ENCODE results near the gene CHD5.

The CHD5 gene

DNA sequence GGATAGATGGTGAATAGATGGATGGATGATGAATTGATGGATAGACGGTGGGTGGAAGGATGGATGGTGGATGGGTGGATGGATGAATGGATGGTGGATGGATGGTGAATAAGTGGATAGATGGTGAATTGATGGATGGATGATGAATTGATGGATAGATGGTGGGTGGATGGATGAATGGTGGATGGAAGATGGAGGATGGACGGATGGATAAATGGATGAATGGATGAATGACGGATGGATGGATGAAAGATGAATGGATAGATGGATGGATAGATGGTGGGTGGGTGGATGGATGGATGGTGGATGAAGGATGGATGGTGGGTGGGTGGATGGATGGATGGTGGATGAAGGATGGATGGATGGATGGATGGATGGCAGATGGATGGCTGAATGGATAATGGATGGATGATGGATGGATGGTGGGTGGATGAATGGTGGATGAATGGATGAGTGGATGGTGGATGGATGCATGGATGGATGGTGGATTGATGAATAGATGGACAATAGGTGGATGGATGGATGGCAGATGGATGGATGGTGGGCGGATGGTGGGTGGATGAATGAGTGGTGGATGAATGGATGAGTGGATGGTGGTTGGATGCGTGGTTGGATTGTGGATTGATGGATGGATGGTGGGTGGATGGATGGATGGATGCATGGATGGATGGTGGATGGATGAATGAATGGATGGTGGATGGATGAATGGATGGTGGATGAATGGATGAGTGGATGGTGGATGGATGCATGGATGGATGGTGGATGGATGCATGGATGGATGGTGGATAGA lies 5.3 kb downstream of the CHD5 start:
- no peak for DNase-seq (ENCODE audit: low read depth in 2 of 2)

- DNase-seq (ENCODE audit: low read depth in 2 of 2): no peak
Measured at GRCh38 chr1:6172549-6172948, 7.6 kb downstream of the CHD5 start.

DNA sequence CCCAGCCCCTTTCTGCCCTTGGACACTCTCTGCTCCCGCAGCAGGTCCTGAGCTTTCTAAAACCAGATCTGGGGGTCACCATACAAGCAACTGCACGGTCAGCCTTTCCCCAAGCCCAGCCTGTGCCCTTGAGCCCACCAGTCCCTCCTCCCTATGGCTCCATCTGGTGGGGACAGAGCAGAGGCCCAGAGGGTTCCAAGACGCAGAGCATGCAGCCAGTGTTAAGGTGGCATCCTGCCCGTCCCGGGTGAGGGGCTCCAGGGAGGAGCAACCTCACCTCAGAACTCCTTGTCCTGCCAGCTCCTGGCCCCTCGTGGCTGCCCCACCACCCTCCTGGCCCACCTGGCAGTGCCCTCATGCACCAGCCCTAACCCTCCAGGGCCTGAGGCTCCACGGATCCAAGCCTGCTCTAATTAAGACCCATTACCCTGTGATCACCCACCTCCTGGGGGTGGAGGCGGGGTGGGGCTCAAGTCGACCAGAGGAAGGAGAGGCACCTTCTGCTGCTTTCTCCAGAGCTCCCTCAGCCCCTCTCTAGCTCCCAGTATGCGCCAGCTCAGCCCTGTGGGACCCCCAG lies 8.5 kb downstream of the CHD5 start:
- DNase-seq (ENCODE audit: low read depth in 2 of 2): no peak

DNA sequence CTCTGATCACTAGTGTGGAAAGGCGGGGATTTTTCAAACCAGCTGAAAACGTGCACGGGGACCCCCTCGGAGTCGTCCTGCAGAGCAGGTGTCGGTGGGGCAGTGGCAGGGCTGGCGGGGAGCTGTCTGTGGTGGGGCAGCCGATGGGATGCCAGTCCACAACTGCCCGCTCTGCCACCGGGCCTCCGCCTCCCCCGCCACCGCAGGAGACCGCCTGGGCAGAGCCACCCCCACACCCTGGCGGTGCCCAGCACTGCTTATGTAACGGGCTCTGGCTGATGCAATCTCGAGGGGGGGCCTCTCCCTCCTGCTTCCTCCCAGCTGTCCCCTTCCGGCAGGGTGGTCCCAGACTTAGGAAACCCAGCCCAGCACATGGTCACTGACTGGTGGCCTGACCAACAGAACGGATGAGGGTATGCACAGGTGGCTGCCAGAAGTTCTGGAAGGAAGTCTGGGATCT lies 9.3 kb downstream of the CHD5 start:
- DNase-seq (ENCODE audit: low read depth in 2 of 2): no peak

- no peak for DNase-seq (ENCODE audit: low read depth in 2 of 2)
Measured at GRCh38 chr1:6170116-6170741, 9.9 kb downstream of the CHD5 start.

DNA sequence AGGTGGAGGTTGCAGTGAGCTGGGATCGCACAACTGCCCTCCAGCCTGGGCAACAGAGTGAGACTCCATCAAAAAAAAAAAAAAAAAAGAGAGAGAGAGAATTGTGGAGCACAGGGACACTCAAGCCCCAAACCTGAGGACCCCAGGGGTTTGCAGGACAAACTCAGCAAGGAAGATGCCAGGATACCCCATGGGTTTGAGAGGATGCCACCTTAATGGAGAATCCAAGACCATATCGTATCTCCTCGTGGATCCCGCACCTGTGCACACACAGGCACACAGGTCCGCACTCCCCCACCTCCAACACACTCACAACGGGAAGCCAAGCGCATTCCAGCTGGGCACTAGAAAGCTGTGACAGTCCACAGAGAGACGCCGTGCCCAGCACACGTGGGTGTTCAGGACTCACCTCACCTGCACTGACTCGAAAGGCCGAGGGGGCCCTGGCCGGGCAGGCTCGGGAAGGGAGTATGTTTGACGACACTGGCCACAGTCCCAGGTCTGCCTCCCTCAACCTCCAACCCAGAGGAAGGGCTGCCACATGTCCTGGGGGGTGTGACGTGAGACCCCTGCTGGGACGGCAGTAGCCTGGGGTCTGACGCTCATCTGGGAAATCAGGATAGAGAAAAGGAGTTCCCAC lies 11.1 kb downstream of the CHD5 start:
- DNase-seq (ENCODE audit: low read depth in 2 of 2): no peak

DNA sequence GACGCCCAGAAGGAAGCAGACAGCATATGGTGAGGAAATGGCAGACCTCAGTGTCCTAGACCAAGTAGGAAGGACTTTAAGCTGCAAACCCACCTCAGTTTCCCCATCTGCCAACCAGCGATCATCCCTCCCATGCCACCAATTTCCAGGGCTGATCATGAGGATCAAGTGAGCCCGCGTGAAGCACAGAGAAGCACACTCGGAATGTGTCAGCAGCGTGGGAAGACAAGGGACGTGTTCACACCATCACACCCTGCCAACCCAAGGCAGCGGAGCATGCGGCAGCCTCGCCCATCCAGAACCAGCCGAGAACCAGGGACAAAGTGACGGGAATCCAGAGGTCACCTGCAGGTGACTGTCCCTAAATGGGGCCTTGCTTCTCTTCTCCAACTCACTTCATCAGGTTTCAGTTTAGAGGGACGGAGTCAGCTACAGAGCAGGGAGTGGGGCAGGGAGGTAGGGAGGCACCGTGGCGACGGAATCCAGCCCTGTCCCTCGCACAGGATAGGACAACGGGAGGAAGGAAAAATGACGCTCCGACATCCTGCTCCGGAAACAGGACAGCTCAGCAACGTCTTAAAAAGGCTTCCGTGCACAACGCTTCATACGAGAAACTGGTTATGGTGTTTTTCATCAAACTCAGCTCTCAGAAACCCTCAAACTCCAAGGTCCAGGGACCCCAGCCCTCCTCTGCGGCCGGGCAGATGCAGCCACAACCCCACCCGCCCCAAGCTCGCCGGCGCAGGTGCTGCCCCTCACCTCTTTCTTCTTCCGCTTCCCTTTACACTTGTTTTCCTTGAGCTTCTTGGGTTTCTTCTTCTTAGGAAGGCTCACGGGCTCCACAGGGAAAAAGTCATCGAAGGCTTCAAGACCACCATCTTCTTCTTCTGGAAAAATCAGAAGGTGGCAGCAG lies 12.5 kb downstream of the CHD5 start:
- DNase-seq (ENCODE audit: low read depth in 2 of 2): no peak

DNA sequence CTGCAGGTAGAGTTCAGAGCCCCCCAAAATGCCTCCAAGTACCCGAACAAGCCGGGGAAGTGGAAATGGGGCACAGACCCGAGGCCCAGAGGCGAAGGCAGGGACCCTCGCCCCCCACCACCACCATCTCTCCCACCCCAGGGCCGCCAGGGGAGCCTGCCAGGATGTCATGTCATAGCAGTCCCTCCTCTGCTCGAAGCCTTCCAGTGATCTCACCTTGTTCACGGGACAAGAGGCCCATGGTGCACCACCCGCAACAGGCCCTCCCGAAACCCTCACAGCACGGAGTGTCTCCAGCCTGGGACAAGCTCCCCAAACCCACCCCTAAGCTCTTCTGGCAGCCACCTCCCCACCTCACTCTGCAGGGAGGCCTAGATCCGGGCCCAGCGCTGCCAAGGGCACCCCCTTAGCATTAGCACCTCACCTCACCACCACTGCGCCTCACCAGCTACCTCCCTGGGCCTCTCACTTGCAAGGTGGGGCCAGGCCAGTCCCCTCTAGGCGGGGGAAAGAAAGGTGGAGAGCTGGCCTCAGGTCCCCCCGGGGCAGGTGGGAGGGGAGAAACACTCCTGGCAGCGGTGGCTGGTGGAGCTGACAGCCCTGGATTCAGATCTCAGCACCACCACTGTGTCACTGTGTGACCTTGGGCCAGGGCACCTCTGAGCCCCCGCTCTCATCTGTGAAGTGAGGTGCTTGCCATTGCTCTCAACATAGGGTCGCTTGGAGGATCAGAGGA lies 13.3 kb downstream of the CHD5 start:
- DNase-seq (ENCODE audit: low read depth in 2 of 2): no peak

DNA sequence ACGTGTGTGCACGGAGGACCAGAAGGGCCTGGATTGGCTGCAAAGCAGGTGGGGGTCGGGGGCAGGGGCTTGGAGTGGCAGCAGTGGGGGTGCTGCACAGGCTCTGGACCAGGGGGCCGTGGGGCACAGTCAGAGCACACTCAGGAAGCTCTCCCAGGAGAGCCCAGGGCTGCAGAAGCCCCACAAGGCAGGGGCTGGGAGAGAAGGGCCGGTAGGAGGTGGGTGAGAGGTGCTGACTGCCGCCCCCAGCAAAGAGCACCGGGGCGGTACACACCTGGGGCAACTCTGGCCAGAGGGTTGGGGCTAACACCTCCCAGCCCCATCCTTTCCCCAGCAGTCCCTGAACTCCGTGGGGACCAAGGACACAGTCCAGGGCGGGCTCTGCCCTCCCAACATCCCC lies 13.9 kb downstream of the CHD5 start:
- DNase-seq (ENCODE audit: low read depth in 2 of 2): no peak

GRCh38 chr1:6165441-6165985 lies 14.6 kb downstream of the CHD5 start:
- no peak for DNase-seq (ENCODE audit: low read depth in 2 of 2)

- no peak for DNase-seq (ENCODE audit: low read depth in 2 of 2)
Measured at GRCh38 chr1:6165027-6165426, 15.1 kb downstream of the CHD5 start.

- DNase-seq (ENCODE audit: low read depth in 2 of 2): no peak
Measured at GRCh38 chr1:6163973-6164617, 16.0 kb downstream of the CHD5 start.

- no peak for DNase-seq (ENCODE audit: low read depth in 2 of 2)
Measured at GRCh38 chr1:6163191-6163972, 16.7 kb downstream of the CHD5 start.

DNA sequence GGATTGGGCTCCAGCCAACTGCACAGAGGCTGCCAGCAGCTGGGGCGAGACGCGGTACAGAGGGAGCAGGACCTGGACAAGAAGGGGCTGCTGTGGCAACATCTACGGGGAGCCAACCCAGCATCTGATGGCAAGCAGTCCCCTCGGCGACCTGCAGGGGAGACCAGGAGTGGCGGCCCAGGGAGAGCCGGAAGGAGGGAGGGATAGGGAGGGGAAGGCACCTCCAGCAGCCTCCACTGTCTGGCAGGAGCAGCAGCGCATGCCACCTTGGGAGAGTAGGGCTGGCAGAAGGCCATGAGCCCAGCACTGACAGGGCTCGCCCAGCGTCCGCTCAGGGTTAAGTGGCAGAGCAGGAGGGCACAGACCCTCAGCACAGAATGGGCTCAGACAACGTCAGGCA lies 17.3 kb downstream of the CHD5 start:
- DNase-seq (ENCODE audit: low read depth in 2 of 2): no peak

- no peak for DNase-seq (ENCODE audit: low read depth in 2 of 2)
Measured at GRCh38 chr1:6162341-6162740, 17.8 kb downstream of the CHD5 start.

- no peak for DNase-seq (ENCODE audit: low read depth in 2 of 2)
Measured at GRCh38 chr1:6158181-6158580, 21.9 kb downstream of the CHD5 start.

GRCh38 chr1:6157528-6158174 lies 22.5 kb downstream of the CHD5 start:
- no peak for DNase-seq (ENCODE audit: low read depth in 2 of 2)

GRCh38 chr1:6157132-6157527 lies 23.0 kb downstream of the CHD5 start:
- no peak for DNase-seq (ENCODE audit: low read depth in 2 of 2)
